ENCODE measurements around the gene PODXL2.

DNA sequence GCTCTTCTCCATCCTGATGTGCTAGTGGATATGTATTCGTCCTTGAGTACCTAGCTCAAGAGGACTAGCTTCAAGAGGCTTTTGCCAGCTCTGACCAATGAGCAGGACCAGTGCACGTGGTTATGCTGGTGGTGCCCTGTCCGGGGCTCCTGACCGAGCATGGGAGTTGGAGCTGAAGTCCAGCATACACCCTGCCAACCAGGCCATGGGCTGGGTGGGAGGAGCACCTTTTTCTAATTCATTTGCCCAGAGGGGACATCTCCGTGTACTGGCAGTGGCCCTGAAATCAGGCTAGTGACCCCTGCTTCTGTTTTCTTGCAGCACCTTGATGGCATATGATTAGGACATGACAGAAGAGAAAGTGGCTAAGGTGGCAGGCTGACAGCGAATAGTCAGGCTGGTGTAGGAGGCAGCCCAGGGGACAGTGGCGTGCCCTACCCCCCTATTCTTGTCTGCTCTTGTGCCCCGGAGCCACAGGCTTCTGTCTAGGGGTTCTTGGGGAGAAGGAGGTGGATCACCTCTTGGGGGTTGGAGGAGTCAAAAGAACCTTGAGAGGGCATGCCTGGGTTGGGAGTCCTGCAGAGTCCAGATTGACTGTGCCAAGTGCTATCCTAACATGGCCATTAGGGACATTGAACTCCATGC is 16.5 kb downstream of the PODXL2 start:
- TF ChIP-seq, protein P1, sequence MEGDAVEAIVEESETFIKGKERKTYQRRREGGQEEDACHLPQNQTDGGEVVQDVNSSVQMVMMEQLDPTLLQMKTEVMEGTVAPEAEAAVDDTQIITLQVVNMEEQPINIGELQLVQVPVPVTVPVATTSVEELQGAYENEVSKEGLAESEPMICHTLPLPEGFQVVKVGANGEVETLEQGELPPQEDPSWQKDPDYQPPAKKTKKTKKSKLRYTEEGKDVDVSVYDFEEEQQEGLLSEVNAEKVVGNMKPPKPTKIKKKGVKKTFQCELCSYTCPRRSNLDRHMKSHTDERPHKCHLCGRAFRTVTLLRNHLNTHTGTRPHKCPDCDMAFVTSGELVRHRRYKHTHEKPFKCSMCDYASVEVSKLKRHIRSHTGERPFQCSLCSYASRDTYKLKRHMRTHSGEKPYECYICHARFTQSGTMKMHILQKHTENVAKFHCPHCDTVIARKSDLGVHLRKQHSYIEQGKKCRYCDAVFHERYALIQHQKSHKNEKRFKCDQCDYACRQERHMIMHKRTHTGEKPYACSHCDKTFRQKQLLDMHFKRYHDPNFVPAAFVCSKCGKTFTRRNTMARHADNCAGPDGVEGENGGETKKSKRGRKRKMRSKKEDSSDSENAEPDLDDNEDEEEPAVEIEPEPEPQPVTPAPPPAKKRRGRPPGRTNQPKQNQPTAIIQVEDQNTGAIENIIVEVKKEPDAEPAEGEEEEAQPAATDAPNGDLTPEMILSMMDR (IDR thresholded peaks at IDR 0.05), result no peak
- TF ChIP-seq POLR2A (IDR thresholded peaks at IDR 0.05) (no peak), POLR2AphosphoS5 (IDR thresholded peaks at IDR 0.05) (no peak)

All from transverse colon (tissue), 4 donors.